GM19025 (cell line): ENCODE measurements around the gene ZNF74.

Experiments
- ATAC-seq: cut with Tn5 transposase; IDR thresholded peaks from one replicate; pipeline ENCODE4 v1.9.1; 2021; ENCODE audit warnings: mild to moderate bottlenecking, low read depth, moderate library complexity; ENCODE audit not compliant: unreplicated experiment

ZNF74 gene

GRCh38 chr22:20430720-20431510 is 37.0 kb downstream of the ZNF74 start:
- ATAC-seq = no peak

GRCh38 chr22:20431511-20432192 is 37.7 kb downstream of the ZNF74 start:
- no peak for ATAC-seq

- ATAC-seq = no peak
These were observed 38.3 kb downstream of the ZNF74 start for GRCh38 chr22:20432244-20432686.

GRCh38 chr22:20433191-20433590 is 39.2 kb downstream of the ZNF74 start:
- no peak for ATAC-seq

GRCh38 chr22:20433686-20434241 is 39.8 kb downstream of the ZNF74 start:
- ATAC-seq = no peak

GRCh38 chr22:20434264-20434751 is 40.4 kb downstream of the ZNF74 start:
- ATAC-seq = no peak

GRCh38 chr22:20434773-20435172 is 40.8 kb downstream of the ZNF74 start:
- ATAC-seq = no peak

GRCh38 chr22:20435436-20436306 is 41.7 kb downstream of the ZNF74 start:
- ATAC-seq = no peak

GRCh38 chr22:20436307-20436767 is 42.4 kb downstream of the ZNF74 start:
- no peak for ATAC-seq

GRCh38 chr22:20436768-20437612 is 43.0 kb downstream of the ZNF74 start:
- ATAC-seq = no peak

- ATAC-seq = no peak
These were observed 43.9 kb downstream of the ZNF74 start, which contains the start of gene SCARF2 for GRCh38 chr22:20437613-20438426. Gene SCARF2, minus strand, starts transcription at chr22:20437825. Its CDS starts 71 bp downstream, at chr22:20437754.

GRCh38 chr22:20438427-20438677 is 44.4 kb downstream of the ZNF74 start:
- no peak for ATAC-seq

- no peak for ATAC-seq
These were observed 44.9 kb downstream of the ZNF74 start for GRCh38 chr22:20438678-20439492.

GRCh38 chr22:20439556-20439927 is 45.6 kb downstream of the ZNF74 start:
- ATAC-seq = no peak

- ATAC-seq = no peak
These were observed 46.1 kb downstream of the ZNF74 start for GRCh38 chr22:20439928-20440575.

GRCh38 chr22:20440637-20441591 is 47.0 kb downstream of the ZNF74 start:
- no peak for ATAC-seq
